Heart left ventricle (tissue), 16 donors: ENCODE measurements around the gene LTN1. TPM values are rescaled to one million over a fixed set of nuclear protein-coding genes. Genes with fewer than 3 reads are reported as not detected.

ENCODE experiments used
- ATAC-seq, 4 donors: fragments of 200-7000 bp; cut with Tn5 transposase; one replicate each; pipeline ENCODE4 v1.9.1; 2020 to 2022; ENCODE audit warnings: moderate library complexity in 4 of 4, mild to moderate bottlenecking in 3 of 4, moderate number of reproducible peaks in 1 of 4
- DNase-seq, 5 donors: peaks; one replicate each; pipeline ENCODE4 v3.0.0-alpha.2; 2020
- H3K27ac ChIP-seq, 12 donors: fragments of 200-600 bp; sonication (generic) in 4 of 12; one replicate each; pipeline versions ENCODE4 v1.5.0 to v1.8.0; 2016 to 2022; ENCODE audit warnings: mild to moderate bottlenecking in 2 of 12
- H3K27me3 ChIP-seq, 9 donors: fragments of 200-600 bp; sonication (generic) in 2 of 9; one replicate each; pipeline versions ENCODE4 v1.5.1 to v1.8.0; 2016 to 2022; ENCODE audit warnings: mild to moderate bottlenecking in 3 of 9
- H3K36me3 ChIP-seq, 9 donors: fragments of 200-600 bp; sonication (generic) in 2 of 9; one replicate each; pipeline versions ENCODE4 v1.5.0 to v1.8.0; 2018 to 2022; ENCODE audit warnings: mild to moderate bottlenecking in 2 of 9
- H3K4me1 ChIP-seq, 12 donors: fragments of 200-600 bp; sonication (generic) in 4 of 12; one replicate each; pipeline versions ENCODE4 v1.5.0 to v1.8.0; 2016 to 2022; ENCODE audit warnings: mild to moderate bottlenecking in 3 of 12
- H3K4me3 ChIP-seq, 12 donors: fragments of 200-600 bp; sonication (generic) in 4 of 12; one replicate each; pipeline versions ENCODE4 v1.5.0 to v1.8.0; 2017 to 2022; ENCODE audit warnings: mild to moderate bottlenecking in 9 of 12, moderate library complexity in 4 of 12
- H3K9me3 ChIP-seq, 12 donors: fragments of 200-600 bp; sonication (generic) in 4 of 12; one replicate each; pipeline versions ENCODE4 v1.5.0 to v1.8.0; 2016 to 2022; ENCODE audit warnings: mild to moderate bottlenecking in 1 of 12
- POLR2A ChIP-seq, 2 donors: fragments of 450-650 bp; IDR thresholded peaks; one replicate each; pipeline ENCODE4 v1.6.1; 2017; ENCODE audit warnings: antibody characterized with exemption in 2 of 2, mild to moderate bottlenecking in 2 of 2, moderate library complexity in 2 of 2
- WGBS, 4 donors: extraction: QIAGEN DNeasy Blood & Tissue Kit in 2 of 4; methylation state at CpG; one replicate each; pipeline versions ENCODE4 v1.1.5 to v1.1.7; 2013 to 2018; 5-methylcytosine and 5-hydroxymethylcytosine counted together
- intact Hi-C, 10 donors: fragments of 100-400 bp; cut with DNase I; formaldehyde crosslinking; loops; one replicate each; pipeline versions ENCODE4 v1.11.1 to v1.14.2; 2022
- long read RNA-seq, 3 donors: library from polyadenylated mRNA; unstranded; transcript quantifications; one replicate each; pipeline ENCODE4 v2.0.0, GENCODE V29; 2020 to 2021
- polyA plus RNA-seq, 2 donors: library from polyadenylated mRNA; stranded (reverse); fragments of 200-250 nt; gene quantifications; one replicate each; pipeline ENCODE4 v1.2.3, GENCODE V29; 2013
- total RNA-seq, 9 donors: library from RNA; depleted of rRNA in 2 of 9; stranded (reverse); fragments of >200 nt in 2 of 9; fragmentation: NEBNext Ultra II Directional in 3 of 9; extraction: Animal tissue kit (Norgen Biotek cat#: 25700) in 3 of 9; gene quantifications; one replicate each; pipeline versions ENCODE4 v1.1.0 to v1.2.4, GENCODE V29; 2016 to 2023
- TF ChIP-seq, protein P1 (sequence below), 12 donors: fragments of 200-600 bp; sonication (generic) in 4 of 12; IDR thresholded peaks; one replicate each; pipeline versions ENCODE4 v1.5.0 to v1.8.0; 2018 to 2022; ENCODE audit warnings: antibody characterized with exemption in 12 of 12, mild to moderate bottlenecking in 5 of 12
- donor health status: ischemic (EF 13 %, LVEDD 7.1; RV severe dilation, severe dysfunction).
- donor health status: healthy with polysubstance abuse.
- donor health status: DM: no; HTN: yes; CAD: no.
- donor health status: DM: no; HTN: no; CAD: no.
- donor health status: ischemic (EF 25% LVEDD 6.9; RV normal size, moderate dysfunction).
- donor health status: ischemic (EF 25% LVEDD 5.7; RV mildly dilated, moderate dysfunction).
- donor health status: healthy.
- donor health status: DM: yes; HTN: yes; CAD: no.
- donor health status: ischemic (EF 35%, LVEDD 5.7; RV mildly dilated, moderate dysfunction).
- donor health status: nonischemic (EF 11% LVEDD 7.7; RV severe dilation, severe dysfunction).
- donor health status: DM: yes; HTN: yes; CAD: no.
- donor health status: PGD.
- donor health status: ischemic (EF 29% LVEDD 5.4; RV normal size, mild dysfunction).
- donor health status: nonischemic (EF 23%, LVEDD 6.1; RV moderate dilation, normal function).

LTN1 gene, protein sequence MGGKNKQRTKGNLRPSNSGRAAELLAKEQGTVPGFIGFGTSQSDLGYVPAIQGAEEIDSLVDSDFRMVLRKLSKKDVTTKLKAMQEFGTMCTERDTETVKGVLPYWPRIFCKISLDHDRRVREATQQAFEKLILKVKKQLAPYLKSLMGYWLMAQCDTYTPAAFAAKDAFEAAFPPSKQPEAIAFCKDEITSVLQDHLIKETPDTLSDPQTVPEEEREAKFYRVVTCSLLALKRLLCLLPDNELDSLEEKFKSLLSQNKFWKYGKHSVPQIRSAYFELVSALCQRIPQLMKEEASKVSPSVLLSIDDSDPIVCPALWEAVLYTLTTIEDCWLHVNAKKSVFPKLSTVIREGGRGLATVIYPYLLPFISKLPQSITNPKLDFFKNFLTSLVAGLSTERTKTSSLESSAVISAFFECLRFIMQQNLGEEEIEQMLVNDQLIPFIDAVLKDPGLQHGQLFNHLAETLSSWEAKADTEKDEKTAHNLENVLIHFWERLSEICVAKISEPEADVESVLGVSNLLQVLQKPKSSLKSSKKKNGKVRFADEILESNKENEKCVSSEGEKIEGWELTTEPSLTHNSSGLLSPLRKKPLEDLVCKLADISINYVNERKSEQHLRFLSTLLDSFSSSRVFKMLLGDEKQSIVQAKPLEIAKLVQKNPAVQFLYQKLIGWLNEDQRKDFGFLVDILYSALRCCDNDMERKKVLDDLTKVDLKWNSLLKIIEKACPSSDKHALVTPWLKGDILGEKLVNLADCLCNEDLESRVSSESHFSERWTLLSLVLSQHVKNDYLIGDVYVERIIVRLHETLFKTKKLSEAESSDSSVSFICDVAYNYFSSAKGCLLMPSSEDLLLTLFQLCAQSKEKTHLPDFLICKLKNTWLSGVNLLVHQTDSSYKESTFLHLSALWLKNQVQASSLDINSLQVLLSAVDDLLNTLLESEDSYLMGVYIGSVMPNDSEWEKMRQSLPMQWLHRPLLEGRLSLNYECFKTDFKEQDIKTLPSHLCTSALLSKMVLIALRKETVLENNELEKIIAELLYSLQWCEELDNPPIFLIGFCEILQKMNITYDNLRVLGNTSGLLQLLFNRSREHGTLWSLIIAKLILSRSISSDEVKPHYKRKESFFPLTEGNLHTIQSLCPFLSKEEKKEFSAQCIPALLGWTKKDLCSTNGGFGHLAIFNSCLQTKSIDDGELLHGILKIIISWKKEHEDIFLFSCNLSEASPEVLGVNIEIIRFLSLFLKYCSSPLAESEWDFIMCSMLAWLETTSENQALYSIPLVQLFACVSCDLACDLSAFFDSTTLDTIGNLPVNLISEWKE (N-terminal part only)
- total RNA-seq (10 to 100 TPM; 11.1 to 20.3 (median 18.6) TPM), polyA plus RNA-seq (1 to 10 TPM; 3.4 to 8.0 TPM)
- long read RNA-seq, donor 1, full-length matches to known transcripts: 4 of 15 reads
- long read RNA-seq, donor 1, partial matches to known transcripts: 10 of 15 reads
- long read RNA-seq, donor 1, other reads (novel, unspliced or antisense): 1 of 15 reads
- long read RNA-seq, donor 2, full-length matches to known transcripts: 2 of 76 reads
- long read RNA-seq, donor 2, partial matches to known transcripts: 69 of 76 reads
- long read RNA-seq, donor 2, other reads (novel, unspliced or antisense): 5 of 76 reads
- long read RNA-seq, donor 3, full-length matches to known transcripts: 4 of 29 reads
- long read RNA-seq, donor 3, partial matches to known transcripts: 21 of 29 reads
- long read RNA-seq, donor 3, other reads (novel, unspliced or antisense): 4 of 29 reads

DNA sequence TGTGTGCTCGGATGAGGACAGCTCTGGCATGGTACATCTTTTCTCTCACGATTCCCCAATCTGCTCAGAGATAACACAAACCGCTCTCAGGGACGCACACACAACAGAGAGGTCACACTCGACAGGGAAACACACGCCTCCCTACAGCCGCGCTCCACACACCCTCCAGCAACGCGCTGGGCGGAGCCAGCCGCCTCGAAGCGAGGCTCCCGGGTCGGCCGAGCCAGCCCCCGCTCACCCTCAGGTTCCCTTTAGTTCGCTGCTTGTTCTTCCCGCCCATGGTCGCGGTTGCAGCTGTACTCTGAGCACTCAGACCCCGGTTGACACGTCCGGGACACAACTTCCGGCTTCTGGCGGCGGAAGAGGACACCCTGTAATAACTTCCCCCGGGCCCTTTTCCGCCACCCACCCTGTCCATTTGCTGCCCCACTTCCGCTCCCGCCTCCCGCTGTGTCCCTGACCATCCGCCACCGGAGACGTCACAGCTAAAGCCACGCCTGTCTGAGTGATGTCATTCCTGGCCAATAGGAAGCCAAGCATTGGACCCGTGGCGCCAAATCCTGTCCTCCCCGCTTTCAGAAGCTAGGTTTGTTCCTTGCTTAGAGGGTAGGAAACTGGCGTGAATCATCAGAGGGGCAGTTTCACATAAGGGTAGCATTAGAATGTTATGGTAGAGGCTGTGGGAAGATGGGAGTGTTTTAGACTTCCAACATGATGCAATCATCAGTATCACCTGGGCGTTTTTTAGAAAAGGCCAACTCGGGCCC, at the start of gene LTN1:
Gene LTN1 (minus strand): TSS at position 352 of the 767 bp plus-strand sequence. CDS start 72 bp downstream, at position 280.
- Histone ChIP-seq H3K36me3 (peaks cover 0 to 9% (median 0%) of the 10 kb centered on the region in 9 donors), H3K27me3 (no peaks in the 10 kb centered on the region), H3K4me3 (peak within 1 kb of the TSS; percentile 64 to 100 (median 88)), H3K4me1 (peaks cover 0 to 28% (median 20%) of the 10 kb centered on the region in 12 donors), H3K27ac (peak within 1 kb of the TSS; percentile 57 to 95 (median 89)), H3K9me3 (no peaks in the 10 kb centered on the region)
- DNase-seq (peak; percentile 99 to 100 (median 99)), ATAC-seq (peak; percentile 100)
- WGBS, 4 donors: 0 to 1% (median 1%) methylated on average over 42 to 43 of the region's 43 CpGs
- intact Hi-C loops: loop anchor here in 3 of 10 donors (2.0 to 5.0 kb wide), 2 partner anchors 32 to 35 kb away; partner anchors contain the start of gene USP16 (in 2 of the 3)
- peak; percentile 14 to 68 for TF ChIP-seq POLR2A (IDR thresholded peaks at IDR 0.05)
- TF ChIP-seq, protein P1, sequence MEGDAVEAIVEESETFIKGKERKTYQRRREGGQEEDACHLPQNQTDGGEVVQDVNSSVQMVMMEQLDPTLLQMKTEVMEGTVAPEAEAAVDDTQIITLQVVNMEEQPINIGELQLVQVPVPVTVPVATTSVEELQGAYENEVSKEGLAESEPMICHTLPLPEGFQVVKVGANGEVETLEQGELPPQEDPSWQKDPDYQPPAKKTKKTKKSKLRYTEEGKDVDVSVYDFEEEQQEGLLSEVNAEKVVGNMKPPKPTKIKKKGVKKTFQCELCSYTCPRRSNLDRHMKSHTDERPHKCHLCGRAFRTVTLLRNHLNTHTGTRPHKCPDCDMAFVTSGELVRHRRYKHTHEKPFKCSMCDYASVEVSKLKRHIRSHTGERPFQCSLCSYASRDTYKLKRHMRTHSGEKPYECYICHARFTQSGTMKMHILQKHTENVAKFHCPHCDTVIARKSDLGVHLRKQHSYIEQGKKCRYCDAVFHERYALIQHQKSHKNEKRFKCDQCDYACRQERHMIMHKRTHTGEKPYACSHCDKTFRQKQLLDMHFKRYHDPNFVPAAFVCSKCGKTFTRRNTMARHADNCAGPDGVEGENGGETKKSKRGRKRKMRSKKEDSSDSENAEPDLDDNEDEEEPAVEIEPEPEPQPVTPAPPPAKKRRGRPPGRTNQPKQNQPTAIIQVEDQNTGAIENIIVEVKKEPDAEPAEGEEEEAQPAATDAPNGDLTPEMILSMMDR (IDR thresholded peaks at IDR 0.05): no peak

GRCh38 chr21:29034678-29035077, 42.0 kb upstream of the LTN1 start:
- WGBS, 4 donors: 88 to 96% (median 93%) methylated on average over 1 of the region's 1 CpG
- Histone ChIP-seq H3K4me1 (no peaks in the 10 kb centered on the region), H3K27me3 (no peaks in the 10 kb centered on the region), H3K9me3 (no peaks in the 10 kb centered on the region), H3K27ac (no peak overlapping the region), H3K36me3 (peaks cover 0 to 100% (median 98%) of the 10 kb centered on the region in 9 donors), H3K4me3 (no peak overlapping the region)
- TF ChIP-seq POLR2A (IDR thresholded peaks at IDR 0.05): no peak
- TF ChIP-seq, protein P1 (IDR thresholded peaks at IDR 0.05): no peak
- intact Hi-C loops: no loop called here
- no peak for DNase-seq
- no peak for ATAC-seq

- peaks cover 0 to 100% (median 97%) of the 10 kb centered on the region in 9 donors for H3K36me3 ChIP-seq
- DNase-seq (no peak), ATAC-seq (no peak)
- no peak overlapping the region for H3K27ac ChIP-seq
- TF ChIP-seq, protein P1 (IDR thresholded peaks at IDR 0.05): no peak
- TF ChIP-seq POLR2A (IDR thresholded peaks at IDR 0.05): no peak
- 72 to 86% (median 75%) methylated on average over 3 of the region's 3 CpGs for WGBS, 4 donors
- H3K27me3 ChIP-seq: no peaks in the 10 kb centered on the region
- H3K9me3 ChIP-seq: no peaks in the 10 kb centered on the region
- intact Hi-C loops: no loop called here
- H3K4me1 ChIP-seq: no peaks in the 10 kb centered on the region
- no peak overlapping the region for H3K4me3 ChIP-seq
Measured at GRCh38 chr21:29033871-29034270, 41.2 kb upstream of the LTN1 start.
